Measurements from ENCODE around the gene RPLP1. TPM values are rescaled to one million over a fixed set of nuclear protein-coding genes. Genes with fewer than 3 reads are reported as not detected.

The RPLP1 gene
- polyA plus RNA-seq, 1 of the 3 experiments (the other 2 are of a cell fraction), result 1,792 TPM

GRCh38 chr15:69489073-69489571 lies 36.5 kb downstream of the RPLP1 start:
- Histone ChIP-seq H3K79me2 (ENCODE audit: insufficient read depth) (no peaks in the 10 kb centered on the region), H3K4me3 (ENCODE audit: low read depth in 2 of 2, low read length in 1 of 2) (no peak overlapping the region), H3K9me2 (no peaks in the 10 kb centered on the region), H3K9me3 (no peaks in the 10 kb centered on the region), H2AFZ (ENCODE audit: low read depth) (no peak overlapping the region), H3K36me3 (replicated peaks in 1 of 2; ENCODE audit: control insufficient read depth in 1 of 2, insufficient read depth in 2 of 2, low read length in 1 of 2) (no peaks in the 10 kb centered on the region), H4K20me1 (ENCODE audit: insufficient read depth) (no peaks in the 10 kb centered on the region), H3K27me3 (ENCODE audit: insufficient read depth) (no peaks in the 10 kb centered on the region), H3K4me2 (no peak overlapping the region), H3K9ac (no peak overlapping the region), H3K4me1 (ENCODE audit: control insufficient read depth in 1 of 2, insufficient read depth in 2 of 2, low read depth in 1 of 2, low read length in 1 of 2) (peaks cover 0 to 15% of the 10 kb centered on the region in 2 experiments; a peak in 1 of 4 replicates), H3F3A (replicated peaks; ENCODE audit: insufficient read depth) (no peaks in the 10 kb centered on the region), H3K27ac (ENCODE audit: low read depth in 2 of 2, low read length in 1 of 2) (no peak overlapping the region)
- POLR2A ChIA-PET, result no interaction called here
- TF ChIP-seq MXI1 (IDR thresholded peaks at IDR 0.05; ENCODE audit: low read depth, low read length) (no peak), SIN3A (IDR thresholded peaks at IDR 0.05; ENCODE audit: borderline replicate concordance, low read depth, low read length) (no peak), EZH2phosphoT487 (IDR thresholded peaks at IDR 0.05; ENCODE audit: borderline replicate concordance, low read depth) (no peak), FOXM1 (IDR thresholded peaks at IDR 0.05; ENCODE audit: low read depth) (no peak), CTCF (IDR thresholded peaks at IDR 0.05) (no peak), FOSL2 (IDR thresholded peaks at IDR 0.05; ENCODE audit: borderline replicate concordance, low read depth) (no peak), RFX5 (IDR thresholded peaks at IDR 0.05; ENCODE audit: low read length) (no peak), REST (IDR thresholded peaks at IDR 0.05; ENCODE audit: low read depth, low read length) (no peak), FOXJ3 (CRISPR knock-in tag; IDR thresholded peaks at IDR 0.05) (no peak)
- WGBS (ENCODE audit: low lambda C conversion rate), result 60% methylated on average over 3 of the region's 3 CpGs
- CTCF ChIA-PET, result no interaction called here
- no peak for DNase-seq

- no peaks in the 10 kb centered on the region for H3K79me2 ChIP-seq (ENCODE audit: insufficient read depth)
Measured at GRCh38 chr15:69490356-69491037, 37.9 kb downstream of the RPLP1 start.

More at GRCh38 chr15:69490356-69491037, 37.9 kb downstream of the RPLP1 start:
- CTCF ChIA-PET, result interaction anchor here (1.0 to 1.1 kb wide), 2 partner anchors 11 to 12 kb away, joined by 3 to 4 read pairs; no protein-coding TSS in a partner anchor
- Histone ChIP-seq H3K9me2 (no peaks in the 10 kb centered on the region), H3F3A (replicated peaks; ENCODE audit: insufficient read depth) (no peaks in the 10 kb centered on the region), H3K4me3 (ENCODE audit: low read depth in 2 of 2, low read length in 1 of 2) (no peak overlapping the region), H3K4me1 (ENCODE audit: control insufficient read depth in 1 of 2, insufficient read depth in 2 of 2, low read depth in 1 of 2, low read length in 1 of 2) (peaks cover 0 to 4% of the 10 kb centered on the region in 2 experiments; a peak in 1 of 4 replicates), H2AFZ (ENCODE audit: low read depth) (no peak overlapping the region), H3K27me3 (ENCODE audit: insufficient read depth) (no peaks in the 10 kb centered on the region), H3K27ac (ENCODE audit: low read depth in 2 of 2, low read length in 1 of 2) (no peak overlapping the region), H3K9ac (no peak overlapping the region), H3K36me3 (replicated peaks in 1 of 2; ENCODE audit: control insufficient read depth in 1 of 2, insufficient read depth in 2 of 2, low read length in 1 of 2) (no peaks in the 10 kb centered on the region), H3K9me3 (no peaks in the 10 kb centered on the region), H3K4me2 (no peak overlapping the region), H4K20me1 (ENCODE audit: insufficient read depth) (no peaks in the 10 kb centered on the region)
- POLR2A ChIA-PET, result no interaction called here
- TF ChIP-seq RAD21 (IDR thresholded peaks at IDR 0.05; ENCODE audit: low read length), result no peak
- TF ChIP-seq PBX3 (IDR thresholded peaks at IDR 0.05), result no peak
- no peak for TF ChIP-seq RXRA (IDR thresholded peaks at IDR 0.05; ENCODE audit: borderline replicate concordance, low read depth)
- TF ChIP-seq CHD2 (IDR thresholded peaks at IDR 0.05; ENCODE audit: low read length, partially characterized antibody), result no peak
- TF ChIP-seq FOXM1 (IDR thresholded peaks at IDR 0.05; ENCODE audit: low read depth), result no peak
- TF ChIP-seq NFIC (IDR thresholded peaks at IDR 0.05; ENCODE audit: borderline replicate concordance), result no peak
- TF ChIP-seq TCF12 (IDR thresholded peaks at IDR 0.05), result no peak
- TF ChIP-seq GATA2 (CRISPR knock-in tag; IDR thresholded peaks at IDR 0.05), result no peak
- TF ChIP-seq MAX (IDR thresholded peaks at IDR 0.05; ENCODE audit: low read depth), result no peak
- no peak for TF ChIP-seq FOXJ3 (CRISPR knock-in tag; IDR thresholded peaks at IDR 0.05)
- no peak for TF ChIP-seq USF2 (IDR thresholded peaks at IDR 0.05; ENCODE audit: borderline replicate concordance, low read depth, low read length)
- 43% methylated on average over 11 of the region's 11 CpGs for WGBS (ENCODE audit: low lambda C conversion rate)
- DNase-seq, result no peak
